Astrocyte of the cerebellum (primary cell): ENCODE measurements around the gene PPP2R2B.

Source experiments
- DNase-seq: peaks from one replicate; pipeline ENCODE4 v3.0.0-alpha.2; 2011; ENCODE audit warnings: low read depth
- H3K4me3 ChIP-seq: 2 replicates; pipeline ENCODE4 v1.5.1; 2011; ENCODE audit warnings: mild to moderate bottlenecking, low read depth, low read length, moderate library complexity
- CTCF ChIP-seq: IDR thresholded peaks from 2 replicates; pipeline ENCODE4 v1.5.1; 2012; ENCODE audit warnings: low read length, low read depth, moderate library complexity, mild to moderate bottlenecking; ENCODE audit errors: missing control alignments
- in situ Hi-C: cut with HindIII; loops from 2 replicates; pipeline ENCODE4 v1.10.0; 2017; ENCODE audit warnings: low sequenced_read_pairs

Gene PPP2R2B

GRCh38 chr5:146533882-146534281 is 344.7 kb downstream of the PPP2R2B start:
- no peak for TF ChIP-seq CTCF
- in situ Hi-C loops = loop anchor here (10.0 kb wide), 1 partner anchor 1041 kb away; no protein-coding TSS in a partner anchor

GRCh38 chr5:146533260-146533857 is 345.2 kb downstream of the PPP2R2B start:
- peak; percentile 86 for TF ChIP-seq CTCF
- peak; percentile 38 for DNase-seq
- in situ Hi-C loops = loop anchor here (10.0 kb wide), 1 partner anchor 1041 kb away; no protein-coding TSS in a partner anchor
- H3K4me3 ChIP-seq = no peak overlapping the region

More at GRCh38 chr5:146533882-146534281, 344.7 kb downstream of the PPP2R2B start:
- H3K4me3 ChIP-seq = no peak overlapping the region
- DNase-seq = no peak
